Neural progenitor cell (in vitro differentiated cells): ENCODE measurements around the gene UBE2Z. TPM values are rescaled to one million over a fixed set of nuclear protein-coding genes. Genes with fewer than 3 reads are reported as not detected.

Experiments
- DNase-seq: peaks from one replicate; pipeline ENCODE4 v3.0.0-alpha.2; 2016; ENCODE audit warnings: low spot score
- H2AFZ ChIP-seq: fragments of 200-600 bp; sonication (generic); replicated peaks from 2 replicates; pipeline ENCODE4 v1.6.1; 2016; ENCODE audit warnings: antibody characterized with exemption
- H3F3A ChIP-seq: fragments of 200-600 bp; sonication (generic); 2 replicates; pipeline ENCODE4 v1.6.1; 2016; ENCODE audit warnings: antibody characterized with exemption, low read depth
- H3K27ac ChIP-seq: fragments of 200-600 bp; sonication (generic); 2 replicates; pipeline ENCODE4 v1.5.1; 2016; ENCODE audit warnings: mild to moderate bottlenecking
- H3K27me3 ChIP-seq: fragments of 200-600 bp; sonication (generic); 2 replicates; pipeline ENCODE4 v1.6.1; 2016; ENCODE audit warnings: mild to moderate bottlenecking, moderate library complexity
- H3K36me3 ChIP-seq: fragments of 200-600 bp; sonication (generic); 2 replicates; pipeline ENCODE4 v1.5.1; 2016
- H3K4me1 ChIP-seq: fragments of 200-600 bp; sonication (generic); 2 replicates; pipeline ENCODE4 v1.6.1; 2016; ENCODE audit warnings: mixed run types
- H3K4me2 ChIP-seq: fragments of 200-600 bp; sonication (generic); 2 replicates; pipeline ENCODE4 v1.6.1; 2016
- H3K4me3 ChIP-seq: fragments of 200-600 bp; sonication (generic); 2 replicates; pipeline ENCODE4 v1.5.1; 2016
- H3K79me2 ChIP-seq: fragments of 200-600 bp; sonication (generic); 2 replicates; pipeline ENCODE4 v1.6.1; 2016; ENCODE audit warnings: low read depth
- H3K9ac ChIP-seq: fragments of 200-600 bp; sonication (generic); 2 replicates; pipeline ENCODE4 v1.6.1; 2016
- H3K9me3 ChIP-seq: fragments of 200-600 bp; sonication (generic); 2 replicates; pipeline ENCODE4 v1.5.1; 2016; ENCODE audit warnings: low read depth
- H4K20me1 ChIP-seq: fragments of 200-600 bp; sonication (generic); 2 replicates; pipeline ENCODE4 v1.6.1; 2016; ENCODE audit warnings: low read depth
- H3K27ac Mint-ChIP-seq: 3 replicates; pipeline ENCODE4 v1.8.0; 2021; ENCODE audit warnings: mixed read lengths
- H3K27me3 Mint-ChIP-seq: 2 replicates; pipeline ENCODE4 v1.8.0; 2022; ENCODE audit warnings: low read depth, mild to moderate bottlenecking, inconsistent platforms, moderate library complexity, mixed read lengths; ENCODE audit not compliant: insufficient read depth
- H3K36me3 Mint-ChIP-seq: 3 replicates; pipeline ENCODE4 v1.8.0; 2021; ENCODE audit warnings: mixed read lengths
- H3K4me1 Mint-ChIP-seq: 3 replicates; pipeline ENCODE4 v1.8.0; 2021; ENCODE audit warnings: mixed read lengths
- H3K4me3 Mint-ChIP-seq: 3 replicates; pipeline ENCODE4 v1.8.0; 2021; ENCODE audit warnings: mild to moderate bottlenecking, moderate library complexity, mixed read lengths
- H3K9me3 Mint-ChIP-seq: 3 replicates; pipeline ENCODE4 v1.8.0; 2020; ENCODE audit warnings: mixed read lengths
- EZH2 ChIP-seq: fragments of 200-600 bp; sonication (generic); IDR thresholded peaks from 2 replicates; pipeline ENCODE4 v1.6.1; 2017; ENCODE audit warnings: antibody characterized with exemption, mild to moderate bottlenecking, moderate library complexity
- EZH2phosphoT487 ChIP-seq: fragments of 200-600 bp; sonication (generic); IDR thresholded peaks from 2 replicates; pipeline ENCODE4 v1.6.1; 2017; ENCODE audit warnings: antibody characterized with exemption
- total RNA-seq: library from RNA; depleted of rRNA; stranded (reverse); fragments of >200 nt; gene quantifications from 2 replicates; pipeline ENCODE4 v1.2.3, GENCODE V29; 2015; ENCODE audit warnings: low replicate concordance
- TF ChIP-seq, protein P1 (sequence below): fragments of 200-600 bp; sonication (generic); IDR thresholded peaks from 2 replicates; pipeline ENCODE4 v1.5.1; 2017; ENCODE audit warnings: antibody characterized with exemption, mild to moderate bottlenecking

Gene UBE2Z
- total RNA-seq, 1 donor from 2014 or later = 45.5 TPM

DNA sequence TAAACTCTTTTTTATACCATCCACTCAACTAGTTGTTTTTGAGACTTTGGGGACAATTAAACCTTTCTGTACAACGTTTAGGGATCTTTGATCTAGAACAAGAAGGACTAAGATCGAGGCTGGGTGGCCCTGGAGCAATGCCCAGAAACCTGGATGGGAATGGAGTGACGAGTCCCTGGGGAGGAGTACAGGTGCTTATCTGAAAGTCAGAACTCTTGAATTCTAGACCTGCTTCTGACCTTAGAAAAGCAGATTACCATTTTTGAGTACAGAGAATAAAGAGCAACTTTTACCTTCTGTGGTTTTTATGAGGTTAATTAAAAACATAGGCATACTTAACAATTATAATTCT lies 17.8 kb downstream of the UBE2Z start:
- Histone ChIP-seq H3K4me3 (no peak overlapping the region), H3K4me2 (no peak overlapping the region), H3K27me3 (no peaks in the 10 kb centered on the region), H4K20me1 (peaks cover 17% of the 10 kb centered on the region), H3K36me3 (peaks cover 18% of the 10 kb centered on the region), H3K9me3 (no peaks in the 10 kb centered on the region), H3K27ac (no peak overlapping the region), H2AFZ (no peak overlapping the region), H3K9ac (no peak overlapping the region), H3K4me1 (no peaks in the 10 kb centered on the region), H3F3A (peaks cover 40% of the 10 kb centered on the region), H3K79me2 (no peaks in the 10 kb centered on the region)
- H3K27ac Mint-ChIP-seq = peak overlapping the region; percentile 65
- TF ChIP-seq EZH2phosphoT487 = no peak
- TF ChIP-seq EZH2 = no peak
- TF ChIP-seq, protein P1, sequence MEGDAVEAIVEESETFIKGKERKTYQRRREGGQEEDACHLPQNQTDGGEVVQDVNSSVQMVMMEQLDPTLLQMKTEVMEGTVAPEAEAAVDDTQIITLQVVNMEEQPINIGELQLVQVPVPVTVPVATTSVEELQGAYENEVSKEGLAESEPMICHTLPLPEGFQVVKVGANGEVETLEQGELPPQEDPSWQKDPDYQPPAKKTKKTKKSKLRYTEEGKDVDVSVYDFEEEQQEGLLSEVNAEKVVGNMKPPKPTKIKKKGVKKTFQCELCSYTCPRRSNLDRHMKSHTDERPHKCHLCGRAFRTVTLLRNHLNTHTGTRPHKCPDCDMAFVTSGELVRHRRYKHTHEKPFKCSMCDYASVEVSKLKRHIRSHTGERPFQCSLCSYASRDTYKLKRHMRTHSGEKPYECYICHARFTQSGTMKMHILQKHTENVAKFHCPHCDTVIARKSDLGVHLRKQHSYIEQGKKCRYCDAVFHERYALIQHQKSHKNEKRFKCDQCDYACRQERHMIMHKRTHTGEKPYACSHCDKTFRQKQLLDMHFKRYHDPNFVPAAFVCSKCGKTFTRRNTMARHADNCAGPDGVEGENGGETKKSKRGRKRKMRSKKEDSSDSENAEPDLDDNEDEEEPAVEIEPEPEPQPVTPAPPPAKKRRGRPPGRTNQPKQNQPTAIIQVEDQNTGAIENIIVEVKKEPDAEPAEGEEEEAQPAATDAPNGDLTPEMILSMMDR = no peak
- no peaks in the 10 kb centered on the region for H3K9me3 Mint-ChIP-seq
- H3K36me3 Mint-ChIP-seq = peaks cover 36% of the 10 kb centered on the region
- no peak for DNase-seq
- H3K4me3 Mint-ChIP-seq = no peak overlapping the region
- H3K4me1 Mint-ChIP-seq = no peaks in the 10 kb centered on the region
- H3K27me3 Mint-ChIP-seq = peaks cover 2% of the 10 kb centered on the region

DNA sequence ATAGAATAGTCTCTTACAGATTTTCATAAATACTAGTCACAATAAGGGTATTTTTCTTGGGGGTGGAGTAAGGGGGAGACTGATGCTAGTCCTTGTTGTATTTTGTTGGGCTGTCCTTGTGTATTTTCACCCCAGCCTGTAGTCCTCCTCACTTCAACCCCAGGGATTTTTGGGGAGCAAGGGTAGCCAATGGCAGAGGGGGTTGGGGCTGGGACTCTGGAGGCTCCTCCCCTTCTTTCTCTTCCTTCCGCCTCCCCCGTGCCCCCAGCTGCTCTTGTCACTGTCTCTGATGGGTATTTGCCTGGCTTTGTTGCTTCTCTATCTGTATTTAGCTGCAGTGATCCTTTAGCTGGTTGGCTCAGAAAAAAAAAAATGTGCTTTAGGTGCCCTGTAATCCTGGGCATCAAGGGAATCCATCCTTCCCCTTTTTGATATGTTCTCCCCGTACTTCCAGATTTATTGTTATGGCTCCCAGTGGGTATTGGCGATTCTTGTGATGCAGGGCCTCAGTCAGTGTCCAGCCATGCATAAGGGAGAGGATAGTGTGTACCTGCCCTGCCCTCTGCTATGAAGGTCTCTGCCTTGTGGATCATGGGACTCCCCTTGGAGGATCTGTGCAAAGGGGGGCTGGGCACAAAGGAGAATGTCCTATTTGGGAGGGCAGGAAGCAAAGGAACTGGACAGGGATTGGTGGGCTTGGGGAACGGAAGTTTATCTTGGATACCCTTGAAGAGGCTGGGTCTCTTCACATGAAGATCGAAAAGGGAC lies 20.0 kb downstream of the UBE2Z start:
- no peaks in the 10 kb centered on the region for H3K27me3 ChIP-seq
- H4K20me1 ChIP-seq = peaks cover 19% of the 10 kb centered on the region
- peaks cover 11% of the 10 kb centered on the region for H3K36me3 ChIP-seq
- no peak overlapping the region for H2AFZ ChIP-seq
- Mint-ChIP-seq H3K27me3 (peaks cover 2% of the 10 kb centered on the region), H3K27ac (no peak overlapping the region), H3K9me3 (no peaks in the 10 kb centered on the region), H3K36me3 (peaks cover 34% of the 10 kb centered on the region), H3K4me3 (no peak overlapping the region), H3K4me1 (no peaks in the 10 kb centered on the region)
- no peak overlapping the region for H3K4me3 ChIP-seq
- no peak for DNase-seq
- H3F3A ChIP-seq = peaks cover 45% of the 10 kb centered on the region
- no peaks in the 10 kb centered on the region for H3K4me1 ChIP-seq
- no peak overlapping the region for H3K4me2 ChIP-seq
- no peak overlapping the region for H3K9ac ChIP-seq
- no peaks in the 10 kb centered on the region for H3K9me3 ChIP-seq
- TF ChIP-seq EZH2phosphoT487 = no peak
- no peaks in the 10 kb centered on the region for H3K79me2 ChIP-seq
- peak overlapping the region; percentile 60 for H3K27ac ChIP-seq

DNA sequence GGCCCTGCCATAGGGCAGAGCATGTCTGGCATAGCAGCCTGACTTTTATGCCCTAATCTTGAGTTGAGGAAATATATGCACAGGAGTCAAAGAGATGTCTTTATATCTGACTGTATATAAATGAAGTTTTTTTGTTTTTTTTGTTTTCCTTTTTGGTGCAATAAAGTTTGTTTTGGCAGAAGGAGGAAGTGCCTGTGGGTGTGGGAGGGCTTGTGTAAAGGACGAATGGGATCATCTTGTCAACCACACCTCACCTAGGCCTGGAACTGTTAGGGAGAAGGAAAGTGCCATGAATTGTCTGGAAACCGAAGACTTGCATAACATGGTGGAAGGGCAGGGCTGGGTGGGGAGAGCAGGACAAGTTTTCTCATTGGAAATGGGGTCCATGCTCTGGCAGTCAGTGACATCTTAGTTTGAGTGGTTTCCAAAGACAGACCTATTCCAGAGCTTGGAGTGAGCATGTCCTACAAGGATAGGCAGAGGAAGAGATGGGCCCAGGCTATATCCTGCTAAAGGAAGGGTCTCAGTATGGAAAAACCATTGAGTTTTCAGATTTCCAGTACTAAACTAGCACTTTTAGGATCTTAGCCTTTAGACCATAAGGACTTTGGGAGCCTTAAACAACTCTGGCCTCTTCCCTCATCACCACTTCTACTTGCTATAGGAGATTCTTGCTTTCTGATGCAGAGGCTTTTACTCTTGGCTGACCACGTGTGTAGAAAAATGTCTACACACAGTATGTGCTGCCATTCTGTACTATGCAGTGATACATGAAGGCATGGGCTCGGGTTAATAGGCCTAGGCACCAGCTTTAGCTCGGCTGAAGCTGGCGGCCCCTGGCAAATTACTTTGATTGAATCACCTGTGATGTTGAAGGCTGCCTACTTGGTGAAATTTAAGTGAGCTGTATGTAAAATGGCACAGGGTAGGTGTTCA lies 20.9 kb downstream of the UBE2Z start:
- no peak overlapping the region for H3K4me3 Mint-ChIP-seq
- peaks cover 37% of the 10 kb centered on the region for H3K36me3 Mint-ChIP-seq
- Histone ChIP-seq H3K4me2 (no peak overlapping the region), H3F3A (peaks cover 45% of the 10 kb centered on the region), H3K27me3 (no peaks in the 10 kb centered on the region), H3K4me1 (no peaks in the 10 kb centered on the region), H3K36me3 (peaks cover 5% of the 10 kb centered on the region), H4K20me1 (peaks cover 19% of the 10 kb centered on the region), H3K9me3 (no peaks in the 10 kb centered on the region), H2AFZ (no peak overlapping the region), H3K4me3 (no peak overlapping the region), H3K9ac (no peak overlapping the region), H3K79me2 (no peaks in the 10 kb centered on the region), H3K27ac (peak overlapping the region; percentile 60)
- no peaks in the 10 kb centered on the region for H3K4me1 Mint-ChIP-seq
- H3K27me3 Mint-ChIP-seq = peaks cover 2% of the 10 kb centered on the region
- no peak for DNase-seq
- no peaks in the 10 kb centered on the region for H3K9me3 Mint-ChIP-seq
- no peak for TF ChIP-seq EZH2
- TF ChIP-seq EZH2phosphoT487 = no peak
- TF ChIP-seq, protein P1 = no peak
- no peak overlapping the region for H3K27ac Mint-ChIP-seq
